GM12872 (cell line): Measurements from ENCODE around the gene CYP3A5.

Experiments used
- CTCF ChIP-seq: IDR thresholded peaks from 3 replicates; pipeline ENCODE4 v1.5.1; 2011; ENCODE audit warnings: low read depth, mild to moderate bottlenecking, low read length, moderate library complexity; ENCODE audit not compliant: insufficient read depth

Gene CYP3A5

GRCh38 chr7:99631295-99632109, 48.3 kb downstream of the CYP3A5 start:
- peak; percentile 23; the same call in 2 of the 3 replicates for TF ChIP-seq CTCF

GRCh38 chr7:99629643-99630042, 50.2 kb downstream of the CYP3A5 start:
- TF ChIP-seq CTCF: no peak

GRCh38 chr7:99628471-99629465, 51.0 kb downstream of the CYP3A5 start:
- no peak for TF ChIP-seq CTCF

- TF ChIP-seq CTCF: no peak
Measured at GRCh38 chr7:99627513-99627912, 52.3 kb downstream of the CYP3A5 start.

GRCh38 chr7:99626661-99627060, 53.1 kb downstream of the CYP3A5 start:
- TF ChIP-seq CTCF: no peak

GRCh38 chr7:99625961-99626360, 53.8 kb downstream of the CYP3A5 start:
- no peak for TF ChIP-seq CTCF

GRCh38 chr7:99625321-99625720, 54.5 kb downstream of the CYP3A5 start:
- no peak for TF ChIP-seq CTCF
